Stomach (tissue), 4 donors: ENCODE measurements around the gene RASSF10.

Experiments used
- POLR2A ChIP-seq, 4 donors: fragments of 450-650 bp; IDR thresholded peaks; one replicate each; pipeline ENCODE4 v1.6.1; 2016; ENCODE audit warnings: antibody characterized with exemption in 4 of 4, control low read depth in 2 of 4, mild to moderate bottlenecking in 1 of 4, moderate library complexity in 1 of 4
- POLR2AphosphoS5 ChIP-seq, 3 donors: sonication (generic); formaldehyde crosslinking; IDR thresholded peaks; one replicate each; pipeline ENCODE4 v1.6.1; 2016; ENCODE audit warnings: antibody characterized with exemption in 3 of 3
- TF ChIP-seq, protein P1 (sequence below), 7 experiments: fragments of 450-650 bp in 4 of 7; fragments of 200-600 bp in 3 of 7; sonication (generic) in 3 of 7; IDR thresholded peaks; one replicate each; pipeline ENCODE4 v1.5.1; 2016 to 2019; ENCODE audit warnings: antibody characterized with exemption in 7 of 7, control low read depth in 2 of 7, mild to moderate bottlenecking in 1 of 7

DNA sequence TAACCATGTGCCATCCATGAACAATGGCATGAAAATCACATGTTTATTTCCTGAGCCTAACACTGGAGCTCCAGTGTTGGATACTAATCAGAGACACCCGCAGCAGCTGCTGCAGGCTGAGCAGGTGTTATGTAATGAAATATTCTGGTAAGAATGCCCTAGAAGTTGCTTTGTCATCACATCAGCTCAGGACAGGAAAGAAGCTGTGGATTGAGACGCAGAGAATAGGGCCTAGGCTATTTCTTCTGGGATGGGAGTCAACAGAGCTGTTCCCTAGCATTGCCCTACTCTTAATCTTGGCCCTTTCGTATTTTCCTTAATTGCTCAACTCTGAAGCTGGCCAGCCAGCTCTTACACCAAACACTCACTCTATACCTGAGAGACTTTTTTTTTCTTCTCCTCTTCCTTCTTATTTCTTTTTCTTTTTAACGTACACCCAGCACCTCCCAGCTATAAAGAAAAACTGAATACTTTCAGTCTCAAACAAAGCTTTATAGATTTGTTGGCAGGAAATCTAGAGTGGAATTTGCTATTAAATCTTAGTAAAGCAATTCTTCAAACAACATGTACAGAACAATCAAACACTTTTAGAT, 31.9 kb downstream of the RASSF10 start:
- no peak for TF ChIP-seq POLR2AphosphoS5 (IDR thresholded peaks at IDR 0.05)
- TF ChIP-seq, protein P1, sequence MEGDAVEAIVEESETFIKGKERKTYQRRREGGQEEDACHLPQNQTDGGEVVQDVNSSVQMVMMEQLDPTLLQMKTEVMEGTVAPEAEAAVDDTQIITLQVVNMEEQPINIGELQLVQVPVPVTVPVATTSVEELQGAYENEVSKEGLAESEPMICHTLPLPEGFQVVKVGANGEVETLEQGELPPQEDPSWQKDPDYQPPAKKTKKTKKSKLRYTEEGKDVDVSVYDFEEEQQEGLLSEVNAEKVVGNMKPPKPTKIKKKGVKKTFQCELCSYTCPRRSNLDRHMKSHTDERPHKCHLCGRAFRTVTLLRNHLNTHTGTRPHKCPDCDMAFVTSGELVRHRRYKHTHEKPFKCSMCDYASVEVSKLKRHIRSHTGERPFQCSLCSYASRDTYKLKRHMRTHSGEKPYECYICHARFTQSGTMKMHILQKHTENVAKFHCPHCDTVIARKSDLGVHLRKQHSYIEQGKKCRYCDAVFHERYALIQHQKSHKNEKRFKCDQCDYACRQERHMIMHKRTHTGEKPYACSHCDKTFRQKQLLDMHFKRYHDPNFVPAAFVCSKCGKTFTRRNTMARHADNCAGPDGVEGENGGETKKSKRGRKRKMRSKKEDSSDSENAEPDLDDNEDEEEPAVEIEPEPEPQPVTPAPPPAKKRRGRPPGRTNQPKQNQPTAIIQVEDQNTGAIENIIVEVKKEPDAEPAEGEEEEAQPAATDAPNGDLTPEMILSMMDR (IDR thresholded peaks at IDR 0.05), result no peak
- no peak for TF ChIP-seq POLR2A (IDR thresholded peaks at IDR 0.05)
